GM12878 (cell line): Measurements from ENCODE around the gene PEX6. TPM values are rescaled to one million over a fixed set of nuclear protein-coding genes. Genes with fewer than 3 reads are reported as not detected.

Experiments used
- BCLAF1 ChIP-seq: fragments of 450-650 bp; IDR thresholded peaks from 2 replicates; pipeline ENCODE4 v1.6.1; 2017; ENCODE audit warnings: antibody characterized with exemption, mild to moderate bottlenecking, moderate library complexity
- BMI1 ChIP-seq: fragments of 450-650 bp; IDR thresholded peaks from 2 replicates; pipeline ENCODE4 v1.6.1; 2016; ENCODE audit warnings: mild to moderate bottlenecking, moderate library complexity, borderline replicate concordance
- ELK1 ChIP-seq: IDR thresholded peaks from 2 replicates; pipeline ENCODE4 v1.6.1; 2012; ENCODE audit warnings: low read depth, low read length, improper control_type of control experiment
- EP300 ChIP-seq, 2 experiments: fragments of 150-350 bp in 1 of 2; IDR thresholded peaks; 2 replicates each; pipeline ENCODE4 v1.6.1; 2011 to 2012; ENCODE audit warnings: low read depth in 2 of 2, low read length in 2 of 2, borderline replicate concordance in 1 of 2, improper control_type of control experiment in 1 of 2, inconsistent platforms in 1 of 2; ENCODE audit not compliant: control insufficient read depth in 1 of 2
- ESRRA ChIP-seq: IDR thresholded peaks from 2 replicates; pipeline ENCODE4 v1.6.1; 2012; ENCODE audit warnings: mild to moderate bottlenecking, low read length, improper control_type of control experiment
- IRF3 ChIP-seq: fragments of 450-650 bp; IDR thresholded peaks from 2 replicates; pipeline ENCODE4 v1.6.1; 2014; ENCODE audit warnings: mild to moderate bottlenecking
- MXI1 ChIP-seq: fragments of 150-350 bp; IDR thresholded peaks from 2 replicates; pipeline ENCODE4 v1.6.1; 2011; ENCODE audit warnings: low read depth, mild to moderate bottlenecking, inconsistent platforms, low read length, improper control_type of control experiment
- NFXL1 ChIP-seq: fragments of 450-650 bp; IDR thresholded peaks from 2 replicates; pipeline ENCODE4 v1.6.1; 2017; ENCODE audit warnings: antibody characterized with exemption, mild to moderate bottlenecking, borderline replicate concordance
- NFYA ChIP-seq: IDR thresholded peaks from 2 replicates; pipeline ENCODE4 v1.6.1; 2011; ENCODE audit warnings: low read depth, mild to moderate bottlenecking, low read length, improper control_type of control experiment, borderline replicate concordance
- NR2C1 ChIP-seq: fragments of 450-650 bp; IDR thresholded peaks from 2 replicates; pipeline ENCODE4 v1.6.1; 2017; ENCODE audit warnings: antibody characterized with exemption, mild to moderate bottlenecking, moderate library complexity
- POLR2A ChIP-seq: IDR thresholded peaks from 2 replicates; pipeline ENCODE4 v1.6.1; 2011; ENCODE audit warnings: low read depth, mild to moderate bottlenecking, low read length
- PRDM15 ChIP-seq: fragments of 450-650 bp; formaldehyde crosslinking; IDR thresholded peaks from 2 replicates; pipeline ENCODE4 v1.4.0; 2020; ENCODE audit warnings: mild to moderate bottlenecking, moderate library complexity
- RCOR1 ChIP-seq: conservative IDR thresholded peaks from 2 replicates; pipeline ENCODE4 v1.6.1; 2012; ENCODE audit warnings: low read depth, low read length, improper control_type of control experiment
- RUNX3 ChIP-seq: IDR thresholded peaks from 2 replicates; pipeline ENCODE4 v1.6.1; 2012; ENCODE audit warnings: low read length, inconsistent platforms
- TBL1XR1 ChIP-seq: IDR thresholded peaks from 2 replicates; pipeline ENCODE4 v1.6.1; 2012; ENCODE audit warnings: low read depth, low read length, improper control_type of control experiment
- ZNF592 ChIP-seq: fragments of 450-650 bp; IDR thresholded peaks from 2 replicates; pipeline ENCODE4 v1.6.1; 2017; ENCODE audit warnings: mild to moderate bottlenecking, moderate library complexity
- polyA plus RNA-seq, 11 experiments: library from polyadenylated mRNA; depleted of rRNA in 4 of 11; unstranded in 6 of 11; stranded (reverse) in 5 of 11; fragments of >200 nt; fragmentation: Nextera tagmentation in 4 of 11; fragmentation: Illumina TruSeq in 1 of 11; extraction: Ambion mirVana in 4 of 11; extraction: Trizol in 1 of 11; gene quantifications; 1 replicate in 1 of 11; 2 replicates in 10 of 11; pipeline versions ENCODE4 v1.2.1 to v1.2.3, GENCODE V29; 2011 to 2016; ENCODE audit warnings: inconsistent platforms in 2 of 11, missing spikeins in 2 of 11, low read depth in 1 of 11
- total RNA-seq, 4 experiments: library from RNA; depleted of rRNA in 3 of 4; stranded (reverse); fragments of >200 nt in 3 of 4; fragmentation: Illumina TruSeq in 1 of 4; extraction: Trizol in 1 of 4; gene quantifications; 2 replicates each; pipeline versions ENCODE4 v1.2.1 to v1.2.3, GENCODE V29; 2013 to 2021

PEX6 gene
- total and polyA plus RNA-seq, 10 of the 15 experiments (the other 5 are each of a cell fraction or from before 2014, with no cell fraction given), result 0.39 to 21.1 (median 7.8) TPM

- TF ChIP-seq ZNF592 (no peak), RCOR1 (no peak), BMI1 (no peak), POLR2A (peak; percentile 83), MXI1 (peak; percentile 43; the same call in 1 of the 2 replicates), ESRRA (0 out of 2 replicates have a peak, but pooled peaks have one; percentile 27), IRF3 (no peak), NFXL1 (no peak), BCLAF1 (no peak), ELK1 (peak; percentile 31; the same call in 1 of the 2 replicates), PRDM15 (CRISPR knock-in tag) (no peak), RUNX3 (peak; percentile 29; the same call in 1 of the 2 replicates), NFYA (no peak), EP300 (IDR thresholded peaks at IDR 0.05; ENCODE audit: borderline replicate concordance in 1 of 2, control insufficient read depth in 1 of 2, low read depth in 2 of 2, low read length in 2 of 2) (no peak), NR2C1 (peak; percentile 23; the same call in 1 of the 2 replicates), TBL1XR1 (no peak)
Observed at GRCh38 chr6:43021270-43022047, 42.5 kb upstream of the PEX6 start, which contains the start of gene RRP36 (continued).
